ENCODE measurements around the gene GREB1.

The GREB1 gene

DNA sequence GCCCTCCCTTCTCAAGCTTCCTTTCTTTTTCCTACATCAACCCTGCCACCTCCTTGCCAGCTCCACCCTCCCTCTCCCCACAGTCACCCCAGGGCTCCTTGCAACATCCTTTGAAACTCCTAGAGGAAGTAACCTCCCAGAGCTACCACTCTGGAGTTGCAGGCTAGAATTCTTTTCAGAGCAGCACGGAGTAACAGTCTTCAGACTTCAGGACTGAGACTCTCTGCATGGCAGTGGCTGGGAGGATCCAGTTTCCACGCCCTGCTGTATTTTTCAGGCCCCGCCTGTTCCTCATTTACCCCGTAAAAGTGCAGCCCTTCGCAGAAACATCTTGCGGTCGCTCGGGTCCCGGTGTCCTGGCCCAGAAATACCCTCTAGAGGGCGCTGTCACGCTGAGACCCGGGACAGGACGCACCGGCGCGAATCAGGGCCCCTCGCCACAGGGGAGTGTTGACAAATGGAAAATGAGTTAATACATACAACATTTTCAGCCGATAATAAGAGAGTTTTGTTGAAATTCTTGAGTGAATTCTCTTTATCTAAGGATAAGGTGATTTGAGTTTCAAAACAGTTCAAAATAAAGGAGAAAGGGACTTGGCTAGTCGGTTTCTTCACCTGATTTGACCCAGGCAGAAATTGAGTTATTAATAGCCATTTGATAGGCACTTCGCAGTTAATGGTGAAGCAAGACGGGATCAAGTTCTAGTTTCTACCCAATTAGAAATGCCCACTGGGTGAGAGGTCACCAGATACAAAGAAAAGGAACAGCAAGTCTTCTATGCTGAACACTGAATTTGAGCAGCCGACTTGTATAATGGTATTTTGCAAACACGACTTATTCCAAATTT is 154.6 kb downstream of the GREB1 start:
- no peak for DNase-seq

DNA sequence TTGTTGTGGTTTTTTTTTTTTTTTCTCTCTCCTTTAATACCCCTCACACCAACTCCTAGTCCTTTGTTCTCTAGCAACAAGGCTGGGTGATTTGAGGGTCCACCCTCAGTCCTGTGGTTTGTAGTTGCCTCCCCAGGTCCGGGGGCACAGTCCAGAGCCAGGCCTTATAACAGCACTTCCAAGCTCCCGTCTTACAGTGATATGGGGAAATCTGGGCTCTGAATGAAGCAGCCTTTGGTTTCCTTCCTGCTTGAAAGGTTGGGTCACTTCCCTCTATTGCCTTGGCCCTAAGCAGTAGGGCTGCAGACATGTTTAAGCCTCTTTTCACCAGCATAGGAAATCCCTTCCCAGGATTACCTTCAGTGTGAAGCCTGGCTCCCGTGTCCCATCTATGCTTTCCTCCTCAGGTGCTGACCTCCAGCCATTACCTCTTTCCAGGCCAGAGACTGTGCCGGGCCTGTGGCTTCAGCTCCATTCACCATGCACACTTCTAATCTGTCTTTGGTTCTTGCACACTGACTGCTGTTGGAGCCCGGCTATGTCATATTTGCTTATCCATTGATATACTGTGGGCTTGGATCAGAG is 157.3 kb downstream of the GREB1 start:
- no peak for DNase-seq
